Measurements from ENCODE around the gene ZNF423.

The ZNF423 gene

GRCh38 chr16:49693445-49693844, 162.5 kb downstream of the ZNF423 start:
- Histone ChIP-seq H3F3A (ENCODE audit: insufficient read depth, low read length) (no peaks in the 10 kb centered on the region), H3K9me2 (replicated peaks; ENCODE audit: insufficient read depth, low read length) (no peaks in the 10 kb centered on the region), H2AFZ (ENCODE audit: low read length) (no peak overlapping the region), H3K27me3 (replicated peaks; ENCODE audit: insufficient read depth, low read length) (peaks cover 46% of the 10 kb centered on the region), H4K20me1 (ENCODE audit: insufficient read depth, low read length) (no peaks in the 10 kb centered on the region), H3K4me1 (ENCODE audit: low read length) (no peaks in the 10 kb centered on the region), H3K4me2 (ENCODE audit: low read depth, low read length) (no peak overlapping the region), H3K79me2 (ENCODE audit: low read length) (no peaks in the 10 kb centered on the region), H3K4me3 (ENCODE audit: low read length) (no peak overlapping the region), H3K9ac (ENCODE audit: low read length) (no peak overlapping the region), H3K36me3 (replicated peaks; ENCODE audit: insufficient read depth, low read length) (no peaks in the 10 kb centered on the region), H3K9me3 (replicated peaks; ENCODE audit: insufficient read depth, low read length) (no peaks in the 10 kb centered on the region), H3K27ac (ENCODE audit: low read length) (no peak overlapping the region)
- TF ChIP-seq EZH2 (optimal IDR thresholded peaks at IDR 0.05; ENCODE audit: low read depth, low read length) (no peak), CTCF (IDR thresholded peaks at IDR 0.05; ENCODE audit: low read length) (no peak), EZH2phosphoT487 (IDR thresholded peaks at IDR 0.05; ENCODE audit: low read length) (no peak)
- no peak for DNase-seq

GRCh38 chr16:49690778-49691177, 165.1 kb downstream of the ZNF423 start:
- Histone ChIP-seq H3K9me3 (replicated peaks; ENCODE audit: insufficient read depth, low read length) (no peaks in the 10 kb centered on the region), H3K27ac (ENCODE audit: low read length) (no peak overlapping the region), H3K4me2 (ENCODE audit: low read depth, low read length) (no peak overlapping the region), H3K36me3 (replicated peaks; ENCODE audit: insufficient read depth, low read length) (no peaks in the 10 kb centered on the region), H3F3A (ENCODE audit: insufficient read depth, low read length) (no peaks in the 10 kb centered on the region), H3K79me2 (ENCODE audit: low read length) (no peaks in the 10 kb centered on the region), H3K4me1 (ENCODE audit: low read length) (no peaks in the 10 kb centered on the region), H3K9me2 (replicated peaks; ENCODE audit: insufficient read depth, low read length) (no peaks in the 10 kb centered on the region), H4K20me1 (ENCODE audit: insufficient read depth, low read length) (no peaks in the 10 kb centered on the region), H3K4me3 (ENCODE audit: low read length) (no peak overlapping the region), H2AFZ (ENCODE audit: low read length) (no peak overlapping the region), H3K27me3 (replicated peaks; ENCODE audit: insufficient read depth, low read length) (peaks cover 50% of the 10 kb centered on the region), H3K9ac (ENCODE audit: low read length) (no peak overlapping the region)
- DNase-seq: no peak
- TF ChIP-seq EZH2phosphoT487 (IDR thresholded peaks at IDR 0.05; ENCODE audit: low read length): no peak
- no peak for TF ChIP-seq CTCF (IDR thresholded peaks at IDR 0.05; ENCODE audit: low read length)
- TF ChIP-seq EZH2 (optimal IDR thresholded peaks at IDR 0.05; ENCODE audit: low read depth, low read length): no peak

GRCh38 chr16:49688036-49688697, 167.7 kb downstream of the ZNF423 start:
- H3K9ac ChIP-seq (ENCODE audit: low read length): no peak overlapping the region
- DNase-seq: no peak
- H3K4me2 ChIP-seq (ENCODE audit: low read depth, low read length): no peak overlapping the region
- no peaks in the 10 kb centered on the region for H3K9me2 ChIP-seq (replicated peaks; ENCODE audit: insufficient read depth, low read length)
- no peaks in the 10 kb centered on the region for H4K20me1 ChIP-seq (ENCODE audit: insufficient read depth, low read length)
- H3K36me3 ChIP-seq (replicated peaks; ENCODE audit: insufficient read depth, low read length): no peaks in the 10 kb centered on the region
- H3F3A ChIP-seq (ENCODE audit: insufficient read depth, low read length): no peaks in the 10 kb centered on the region
- TF ChIP-seq EZH2 (optimal IDR thresholded peaks at IDR 0.05; ENCODE audit: low read depth, low read length) (no peak), CTCF (IDR thresholded peaks at IDR 0.05; ENCODE audit: low read length) (no peak), EZH2phosphoT487 (IDR thresholded peaks at IDR 0.05; ENCODE audit: low read length) (no peak)
- no peak overlapping the region for H3K27ac ChIP-seq (ENCODE audit: low read length)
- H3K27me3 ChIP-seq (replicated peaks; ENCODE audit: insufficient read depth, low read length): peaks cover 69% of the 10 kb centered on the region
- no peaks in the 10 kb centered on the region for H3K4me1 ChIP-seq (ENCODE audit: low read length)
- no peak overlapping the region for H3K4me3 ChIP-seq (ENCODE audit: low read length)
- H3K79me2 ChIP-seq (ENCODE audit: low read length): no peaks in the 10 kb centered on the region
- H3K9me3 ChIP-seq (replicated peaks; ENCODE audit: insufficient read depth, low read length): no peaks in the 10 kb centered on the region
- no peak overlapping the region for H2AFZ ChIP-seq (ENCODE audit: low read length)

Measured in MM.1S (cell line).